Measurements from ENCODE around the gene MCF2L.

DNA sequence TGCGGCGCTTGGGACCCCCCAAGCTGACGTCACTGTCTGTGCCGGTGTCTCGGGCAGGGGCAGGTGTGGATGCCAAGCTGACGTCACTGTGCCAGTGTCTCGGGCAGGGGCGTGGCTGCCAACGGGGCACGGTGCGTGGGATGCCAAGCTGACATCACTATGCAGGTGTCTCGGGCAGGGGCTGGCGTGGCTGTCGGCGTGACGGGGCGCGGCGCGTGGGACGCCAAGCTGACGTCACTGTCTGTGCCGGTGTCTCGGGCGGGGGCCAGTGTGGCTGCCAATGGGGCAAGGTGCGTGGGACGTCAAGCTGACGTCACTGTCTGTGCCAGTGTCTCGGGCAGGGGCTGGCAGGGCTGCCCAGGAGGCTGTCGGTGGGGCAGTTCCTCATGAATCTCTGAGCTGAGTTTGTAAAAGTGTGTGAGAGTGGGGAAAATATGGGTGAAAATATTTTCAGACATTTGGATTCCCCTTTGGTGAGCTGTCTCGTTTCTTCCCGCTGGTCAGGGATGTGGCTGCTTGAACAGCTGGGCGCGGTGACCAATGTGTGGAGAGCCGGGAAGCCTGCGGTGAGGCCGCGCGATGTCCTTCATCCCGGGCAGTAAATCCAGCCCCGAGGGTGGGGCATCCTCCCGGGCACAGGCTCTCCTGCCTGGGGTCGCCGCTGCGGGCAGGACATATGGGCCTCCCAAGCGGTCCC, 25.2 kb downstream of the MCF2L start:
- no peak for TF ChIP-seq CTCF (optimal IDR thresholded peaks at IDR 0.05 in 1 of 3, IDR thresholded peaks at IDR 0.05 in 1 of 3, conservative IDR thresholded peaks at IDR 0.05 in 1 of 3; ENCODE audit: extremely low read depth in 1 of 3, insufficient read depth in 2 of 3, low read length in 3 of 3)
- TF ChIP-seq EZH2 (IDR thresholded peaks at IDR 0.05; ENCODE audit: low read length) = no peak

All from keratinocyte (primary cell).